IMR-90 (cell line): ENCODE data around the gene UNC5B. TPM values are rescaled to one million over a fixed set of nuclear protein-coding genes. Genes with fewer than 3 reads are reported as not detected.

Source experiments
- ATAC-seq: fragments of 200-7000 bp; cut with Tn5 transposase; 2 replicates; pipeline ENCODE4 v1.9.1; 2020; ENCODE audit warnings: low read depth, mild to moderate bottlenecking, moderate library complexity
- BruUV-seq: library from RNA; stranded (reverse); fragments of 400-500 nt; replicated peaks from 2 replicates; lab custom pipeline; 2021; lab: Mats Ljungman, UMichigan
- CTCF ChIA-PET: fragments of 300-600 bp; formaldehyde crosslinking; extraction: SDS; loops from one replicate; lab custom pipeline; 2021; ENCODE audit warnings: antibody characterized with exemption; lab: Yijun Ruan, JAX
- POLR2A ChIA-PET: fragments of 300-600 bp; sonication (Branson Sonifier 250); formaldehyde crosslinking; loops from one replicate; lab custom pipeline; 2022; ENCODE audit warnings: antibody characterized with exemption; ENCODE audit not compliant: unreplicated experiment; lab: Charles Lee
- DNase-seq: peaks from one replicate; pipeline ENCODE4 v3.0.0; 2013
- H2AFZ ChIP-seq: replicated peaks from 2 replicates; pipeline ENCODE3; 2013; ENCODE audit warnings: low read length, mild to moderate bottlenecking; ENCODE audit not compliant: poor library complexity
- H2AK5ac ChIP-seq: 2 replicates; pipeline ENCODE4 v1.6.1; 2013; ENCODE audit warnings: low read depth, low read length, inconsistent platforms
- H2AK9ac ChIP-seq: replicated peaks from 2 replicates; pipeline ENCODE3; 2013; ENCODE audit warnings: mild to moderate bottlenecking, low read depth, low read length, moderate library complexity; ENCODE audit not compliant: poor library complexity
- H2BK120ac ChIP-seq: 2 replicates; pipeline ENCODE4 v1.6.1; 2013; ENCODE audit warnings: low read depth, low read length, inconsistent platforms
- H2BK15ac ChIP-seq: 3 replicates; pipeline ENCODE4 v1.6.1; 2013; ENCODE audit warnings: low read depth, low read length, inconsistent platforms
- H2BK20ac ChIP-seq: 2 replicates; pipeline ENCODE4 v1.6.1; 2013; ENCODE audit warnings: low read depth, mild to moderate bottlenecking, inconsistent platforms, low read length, moderate library complexity
- H2BK5ac ChIP-seq: 2 replicates; pipeline ENCODE4 v1.6.1; 2013; ENCODE audit warnings: mild to moderate bottlenecking, low read depth, low read length, inconsistent platforms; ENCODE audit not compliant: poor library complexity, severe bottlenecking
- H3K14ac ChIP-seq: replicated peaks from 2 replicates; pipeline ENCODE4 v1.6.1; 2013; ENCODE audit warnings: low read depth, low read length, inconsistent platforms
- H3K18ac ChIP-seq: 2 replicates; pipeline ENCODE4 v1.6.1; 2013; ENCODE audit warnings: low read depth, low read length, control low read depth
- H3K23ac ChIP-seq: 2 replicates; pipeline ENCODE4 v1.6.1; 2013; ENCODE audit warnings: low read depth, low read length, inconsistent platforms
- H3K27ac ChIP-seq: 2 replicates; pipeline ENCODE4 v1.5.1; 2013; ENCODE audit warnings: mild to moderate bottlenecking, control low read depth, low read length; ENCODE audit not compliant: insufficient read depth
- H3K27me3 ChIP-seq: 2 replicates; pipeline ENCODE4 v1.6.1; 2013; ENCODE audit warnings: low read length; ENCODE audit not compliant: control insufficient read depth, insufficient read depth
- H3K36me3 ChIP-seq: 2 replicates; pipeline ENCODE4 v1.6.1; 2013; ENCODE audit warnings: low read length, mixed read lengths; ENCODE audit not compliant: control insufficient read depth, insufficient read depth
- H3K4ac ChIP-seq: 2 replicates; pipeline ENCODE4 v1.6.1; 2013; ENCODE audit warnings: low read depth, low read length, inconsistent platforms
- H3K4me1 ChIP-seq: 2 replicates; pipeline ENCODE4 v1.6.1; 2013; ENCODE audit warnings: low read length, mixed read lengths; ENCODE audit not compliant: control insufficient read depth, insufficient read depth
- H3K4me2 ChIP-seq: 2 replicates; pipeline ENCODE4 v1.6.1; 2013; ENCODE audit warnings: low read depth, mild to moderate bottlenecking, control low read depth, low read length, moderate library complexity
- H3K4me3 ChIP-seq: 2 replicates; pipeline ENCODE4 v1.5.1; 2013; ENCODE audit warnings: low read depth, mild to moderate bottlenecking, control low read depth, low read length, moderate library complexity; ENCODE audit not compliant: insufficient read depth
- H3K56ac ChIP-seq: 2 replicates; pipeline ENCODE4 v1.6.1; 2013; ENCODE audit warnings: low read length, inconsistent platforms; ENCODE audit not compliant: insufficient read depth; ENCODE audit errors: extremely low read depth
- H3K79me1 ChIP-seq, 2 experiments: 2 replicates each; pipeline ENCODE4 v1.6.1; 2013; ENCODE audit warnings: low read length in 2 of 2, inconsistent platforms in 1 of 2, low read depth in 1 of 2
- H3K9ac ChIP-seq: 2 replicates; pipeline ENCODE4 v1.6.1; 2013; ENCODE audit warnings: low read depth, low read length, control low read depth
- H3K9me1 ChIP-seq: 2 replicates; pipeline ENCODE4 v1.6.1; 2013; ENCODE audit warnings: low read length, inconsistent platforms; ENCODE audit not compliant: insufficient read depth
- H3K9me3 ChIP-seq: 2 replicates; pipeline ENCODE4 v1.6.1; 2013; ENCODE audit warnings: low read length; ENCODE audit not compliant: control insufficient read depth, insufficient read depth
- H4K20me1 ChIP-seq: 2 replicates; pipeline ENCODE4 v1.6.1; 2013; ENCODE audit warnings: low read length, inconsistent platforms; ENCODE audit not compliant: insufficient read depth
- H4K5ac ChIP-seq: 2 replicates; pipeline ENCODE4 v1.6.1; 2013; ENCODE audit warnings: mild to moderate bottlenecking, low read depth, low read length, control low read depth
- H4K8ac ChIP-seq, 2 experiments: 2 replicates each; pipeline ENCODE4 v1.6.1; 2013; ENCODE audit warnings: low read depth in 2 of 2, low read length in 2 of 2, control low read depth in 1 of 2, inconsistent platforms in 1 of 2
- H4K91ac ChIP-seq: 2 replicates; pipeline ENCODE4 v1.6.1; 2013; ENCODE audit warnings: low read depth, low read length, inconsistent platforms; ENCODE audit not compliant: insufficient read depth
- BHLHE40 ChIP-seq: fragments of 150-350 bp; IDR thresholded peaks from 2 replicates; pipeline ENCODE4 v1.6.1; 2016; ENCODE audit warnings: mild to moderate bottlenecking, low read depth, low read length
- CEBPB ChIP-seq: IDR thresholded peaks from 2 replicates; pipeline ENCODE4 v1.6.1; 2012; ENCODE audit warnings: low read depth, low read length, improper control_type of control experiment
- MAZ ChIP-seq: IDR thresholded peaks from 2 replicates; pipeline ENCODE4 v1.6.1; 2012; ENCODE audit warnings: low read depth, mild to moderate bottlenecking, low read length, improper control_type of control experiment, moderate library complexity, borderline replicate concordance
- MXI1 ChIP-seq: IDR thresholded peaks from 2 replicates; pipeline ENCODE4 v1.6.1; 2012; ENCODE audit warnings: low read depth, mild to moderate bottlenecking, low read length, moderate library complexity, borderline replicate concordance
- NFE2L2 ChIP-seq: fragments of 150-350 bp; IDR thresholded peaks from 2 replicates; pipeline ENCODE4 v1.6.1; 2016; ENCODE audit warnings: low read depth, mild to moderate bottlenecking, low read length
- POLR2A ChIP-seq: IDR thresholded peaks from 2 replicates; pipeline ENCODE4 v1.6.1; 2012; ENCODE audit warnings: mild to moderate bottlenecking, low read depth, low read length
- RAD21 ChIP-seq: IDR thresholded peaks from 2 replicates; pipeline ENCODE4 v1.6.1; 2012; ENCODE audit warnings: low read length, improper control_type of control experiment
- RCOR1 ChIP-seq: IDR thresholded peaks from 2 replicates; pipeline ENCODE4 v1.6.1; 2012; ENCODE audit warnings: mild to moderate bottlenecking, low read length, improper control_type of control experiment; ENCODE audit not compliant: insufficient replicate concordance
- SMC3 ChIP-seq: fragments of 150-350 bp; IDR thresholded peaks from 2 replicates; pipeline ENCODE4 v1.6.1; 2016; ENCODE audit warnings: low read depth, mild to moderate bottlenecking, antibody characterized with exemption, low read length, moderate library complexity
- WGBS, 2 experiments: methylation state at CpG; one replicate each; pipeline versions ENCODE4 v1.1.5 to v1.1.7; 2013; ENCODE audit warnings: missing lambda C conversion rate in 2 of 2; ENCODE audit not compliant: insufficient read length in 1 of 2; ENCODE audit errors: extremely low coverage in 2 of 2; 5-methylcytosine and 5-hydroxymethylcytosine counted together
- dilution Hi-C: fragments of 300-500 bp; cut with HindIII; formaldehyde crosslinking; loops from one replicate; pipeline ENCODE4 v1.14.3; 2018; ENCODE audit warnings: low sequenced_read_pairs; ENCODE audit not compliant: unreplicated experiment
- in situ Hi-C: fragments of 300-500 bp; cut with MboI; formaldehyde crosslinking; loops from 3 replicates; pipeline ENCODE4 v1.14.3; 2019; ENCODE audit warnings: low sequenced_read_pairs, inconsistent platforms, mixed read lengths
- intact Hi-C: fragments of 100-400 bp; cut with micrococcal nuclease; formaldehyde crosslinking; loops from 2 replicates; pipeline ENCODE4 v1.10.0; 2022
- polyA plus RNA-seq, 3 experiments: library from polyadenylated mRNA; depleted of rRNA; stranded (reverse); fragments of >200 nt; gene quantifications; 2 replicates each; pipeline ENCODE4 v1.2.3, GENCODE V29; 2012; ENCODE audit warnings: low replicate concordance in 1 of 3
- total RNA-seq: library from RNA; depleted of rRNA; stranded (reverse); fragments of >200 nt; gene quantifications from 2 replicates; pipeline ENCODE4 v1.2.3, GENCODE V29; 2012

The UNC5B gene
- total and polyA plus RNA-seq, 2 of the 4 experiments (the other 2 are of a cell fraction): 1.6 to 4.2 TPM

DNA sequence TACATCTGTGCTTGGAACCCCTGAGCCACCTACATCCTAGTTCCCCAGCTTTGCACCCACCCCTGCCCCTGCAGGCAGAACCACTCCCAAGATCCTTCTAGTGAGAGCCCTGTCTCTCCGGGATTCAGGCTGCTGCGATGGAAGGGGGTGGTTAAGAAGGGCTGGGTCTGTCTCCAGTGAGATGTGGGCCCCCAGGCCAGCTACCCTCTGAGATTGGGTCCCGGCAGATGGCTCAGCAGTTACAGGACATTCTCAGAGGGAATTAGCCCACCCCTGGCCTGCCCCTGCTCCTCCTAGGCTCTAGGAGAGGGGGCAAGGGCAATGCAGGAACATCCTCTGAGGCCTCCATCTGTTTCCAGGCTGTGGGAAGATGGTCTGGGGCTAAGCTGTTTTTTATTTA is 134.4 kb downstream of the UNC5B start:
- no peak overlapping the region for H2AFZ ChIP-seq
- no peak overlapping the region for H3K14ac ChIP-seq
- H4K20me1 ChIP-seq: no peaks in the 10 kb centered on the region; the same call in 1 of the 2 replicates
- H3K9ac ChIP-seq: no peak overlapping the region
- H4K91ac ChIP-seq: no peak overlapping the region
- no peak overlapping the region for H3K23ac ChIP-seq
- H2BK120ac ChIP-seq: no peak overlapping the region
- TF ChIP-seq POLR2A (no peak), BHLHE40 (no peak), RAD21 (no peak), RCOR1 (no peak), NFE2L2 (no peak), CEBPB (no peak), MXI1 (no peak), MAZ (no peak), SMC3 (no peak)
- H3K36me3 ChIP-seq: no peaks in the 10 kb centered on the region
- peaks cover 6% of the 10 kb centered on the region; the same call in 1 of the 2 replicates for H3K4me1 ChIP-seq
- H2AK5ac ChIP-seq: no peak overlapping the region
- DNase-seq (no peak), ATAC-seq (no peak)
- H3K56ac ChIP-seq: no peak overlapping the region
- dilution Hi-C loops: no loop called here
- H3K9me3 ChIP-seq: no peaks in the 10 kb centered on the region
- CTCF ChIA-PET: no interaction called here
- no peak overlapping the region for H4K8ac ChIP-seq
- H3K18ac ChIP-seq: no peak overlapping the region
- no CpG with 5 or more reads among the region's 3 CpGs for WGBS, 2 experiments
- H2BK15ac ChIP-seq: no peak overlapping the region
- H3K27ac ChIP-seq: no peak overlapping the region
- intact Hi-C loops: no loop called here
- H3K79me1 ChIP-seq: no peaks in the 10 kb centered on the region
- H2BK20ac ChIP-seq: no peak overlapping the region
- no peak overlapping the region for H3K4ac ChIP-seq
- in situ Hi-C loops: no loop called here
- H2BK5ac ChIP-seq: no peak overlapping the region
- no peak overlapping the region for H2AK9ac ChIP-seq
- POLR2A ChIA-PET: no interaction called here
- no TSS peak for BruUV-seq
- peaks cover 19% of the 10 kb centered on the region; the same call in 1 of the 2 replicates for H3K27me3 ChIP-seq
- H3K4me3 ChIP-seq: no peak overlapping the region
- H4K5ac ChIP-seq: no peak overlapping the region
- no peak overlapping the region for H3K4me2 ChIP-seq
- no peaks in the 10 kb centered on the region for H3K9me1 ChIP-seq
